Measurements from ENCODE around the gene IMPDH2.

The IMPDH2 gene

DNA sequence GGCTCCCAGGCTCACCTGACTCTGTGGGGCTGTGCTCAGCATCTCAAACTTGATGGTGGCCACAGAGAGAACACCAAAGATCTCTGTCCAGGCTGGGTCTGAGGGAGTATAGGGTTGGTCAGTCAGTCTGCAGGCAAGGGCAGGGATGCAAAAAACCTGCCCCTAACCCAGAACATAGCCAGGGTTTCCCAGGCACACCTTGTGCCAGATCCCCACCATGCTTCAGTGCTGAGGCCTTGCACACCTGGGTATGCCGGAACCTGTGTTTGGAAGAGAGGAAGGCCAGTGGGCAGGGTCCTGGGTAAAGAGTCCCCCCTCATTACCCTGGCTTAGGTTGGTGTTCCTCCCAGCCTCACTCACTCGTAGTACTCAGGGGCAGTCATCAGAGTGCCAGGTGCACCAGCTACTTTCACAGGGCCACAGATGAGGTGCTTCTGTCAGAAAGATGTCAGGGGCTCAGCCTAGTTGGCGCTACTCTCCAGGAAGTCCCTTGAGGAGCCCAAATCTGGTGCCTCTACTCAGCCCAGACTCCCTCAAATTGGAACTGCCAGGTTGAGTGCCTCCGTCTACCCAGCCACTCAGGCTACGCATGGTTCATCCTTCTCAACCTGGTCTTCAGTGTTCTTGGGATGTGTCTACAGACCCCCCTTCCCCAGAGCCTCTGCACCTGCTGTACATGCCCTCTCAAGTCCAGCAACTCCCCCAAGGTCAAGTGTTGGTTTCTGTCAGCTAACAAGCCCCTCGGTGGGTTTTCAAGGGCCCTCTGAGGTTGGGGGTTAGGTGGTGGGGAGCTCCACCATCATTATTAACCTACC lies 12.6 kb downstream of the IMPDH2 start:
- Histone ChIP-seq H4K8ac (ENCODE audit: low read depth, low read length) (no peak overlapping the region), H2BK120ac (ENCODE audit: low read depth, low read length) (no peak overlapping the region), H2BK5ac (ENCODE audit: low read length) (peak overlapping the region; percentile 20), H3K4me3 (ENCODE audit: low read length in 2 of 2) (peak overlapping the region in 1 of 2 donors; percentile 8), H3K18ac (ENCODE audit: low read length) (peak overlapping the region; percentile 18), H3K14ac (ENCODE audit: low read length) (no peak overlapping the region), H2AK5ac (ENCODE audit: low read depth, low read length) (no peak overlapping the region), H4K91ac (ENCODE audit: low read depth, low read length, poor library complexity) (no peak overlapping the region), H3K4me2 (ENCODE audit: insufficient read depth, low read length, poor library complexity, severe bottlenecking) (no peak overlapping the region), H3K27me3 (ENCODE audit: control insufficient read depth in 3 of 3, insufficient read depth in 3 of 3, low read depth in 1 of 3, low read length in 3 of 3) (no peaks in the 10 kb centered on the region), H2BK12ac (ENCODE audit: low read length) (no peak overlapping the region), H2AFZ (ENCODE audit: low read length) (no peak overlapping the region), H3K36me3 (replicated peaks in 1 of 2; ENCODE audit: control insufficient read depth in 2 of 2, insufficient read depth in 2 of 2, low read length in 2 of 2) (peaks cover 52 to 56% of the 10 kb centered on the region in 2 donors), H3K9ac (ENCODE audit: low read depth, low read length, poor library complexity) (no peak overlapping the region), H3K23ac (ENCODE audit: low read depth, low read length, poor library complexity) (peak overlapping the region; percentile 6), H3K4ac (ENCODE audit: low read length) (peak overlapping the region; percentile 19), H3K27ac (replicated peaks; ENCODE audit: low read length) (no peak overlapping the region), H3K79me1 (ENCODE audit: low read depth, low read length) (peaks cover 32% of the 10 kb centered on the region), H2BK15ac (ENCODE audit: low read length) (no peak overlapping the region), H3K4me1 (ENCODE audit: control insufficient read depth in 2 of 2, insufficient read depth in 1 of 2, low read depth in 1 of 2, low read length in 2 of 2) (peaks cover 13 to 14% of the 10 kb centered on the region in 2 donors), H3K9me3 (replicated peaks in 1 of 2; ENCODE audit: control insufficient read depth in 2 of 2, insufficient read depth in 1 of 2, low read depth in 1 of 2, low read length in 2 of 2) (no peaks in the 10 kb centered on the region)
- DNase-seq (ENCODE audit: low spot score) = no peak
- WGBS, 2 donors (ENCODE audit: extremely low coverage in 2 of 2, insufficient read length in 2 of 2, insufficient replicate concordance in 1 of 2) = no CpG with 5 or more reads among the region's 6 CpGs

DNA sequence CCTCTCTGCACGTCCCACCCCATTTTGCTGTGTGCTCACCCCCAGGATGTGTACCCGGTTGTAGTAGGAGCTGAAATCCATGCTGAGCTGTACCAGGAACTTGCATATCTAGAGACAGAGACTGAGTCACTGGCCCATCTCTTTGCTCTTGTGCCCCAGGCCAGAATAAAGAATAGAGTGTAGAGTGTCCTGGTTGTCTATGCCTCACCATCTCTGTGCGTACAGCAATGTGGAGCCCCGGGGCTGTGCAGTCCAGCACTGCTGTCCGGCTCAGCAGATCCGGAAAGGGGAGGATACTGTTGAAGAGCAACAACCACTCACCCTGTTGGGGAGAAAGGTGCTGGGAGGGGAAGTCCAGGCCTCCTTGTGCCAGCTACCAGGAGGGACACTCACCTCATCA lies 13.4 kb downstream of the IMPDH2 start:
- DNase-seq (ENCODE audit: low spot score) = no peak
- no peak overlapping the region for H3K14ac ChIP-seq (ENCODE audit: low read length)
- H2BK12ac ChIP-seq (ENCODE audit: low read length) = no peak overlapping the region
- H3K4me2 ChIP-seq (ENCODE audit: insufficient read depth, low read length, poor library complexity, severe bottlenecking) = no peak overlapping the region
- H3K27ac ChIP-seq (replicated peaks; ENCODE audit: low read length) = no peak overlapping the region
- WGBS, 2 donors (ENCODE audit: extremely low coverage in 2 of 2, insufficient read length in 2 of 2, insufficient replicate concordance in 1 of 2) = no CpG with 5 or more reads among the region's 6 CpGs
- peaks cover 35% of the 10 kb centered on the region for H3K79me1 ChIP-seq (ENCODE audit: low read depth, low read length)
- peaks cover 55 to 65% of the 10 kb centered on the region in 2 donors for H3K36me3 ChIP-seq (replicated peaks in 1 of 2; ENCODE audit: control insufficient read depth in 2 of 2, insufficient read depth in 2 of 2, low read length in 2 of 2)
- H3K23ac ChIP-seq (ENCODE audit: low read depth, low read length, poor library complexity) = no peak overlapping the region
- H4K8ac ChIP-seq (ENCODE audit: low read depth, low read length) = peak overlapping the region; percentile 10
- H3K9me3 ChIP-seq (replicated peaks in 1 of 2; ENCODE audit: control insufficient read depth in 2 of 2, insufficient read depth in 1 of 2, low read depth in 1 of 2, low read length in 2 of 2) = no peaks in the 10 kb centered on the region
- no peak overlapping the region for H2AK5ac ChIP-seq (ENCODE audit: low read depth, low read length)
- H2BK5ac ChIP-seq (ENCODE audit: low read length) = peak overlapping the region; percentile 20
- no peak overlapping the region for H3K18ac ChIP-seq (ENCODE audit: low read length)
- H2BK15ac ChIP-seq (ENCODE audit: low read length) = no peak overlapping the region
- no peak overlapping the region for H2BK120ac ChIP-seq (ENCODE audit: low read depth, low read length)
- no peaks in the 10 kb centered on the region for H3K27me3 ChIP-seq (ENCODE audit: control insufficient read depth in 3 of 3, insufficient read depth in 3 of 3, low read depth in 1 of 3, low read length in 3 of 3)
- H3K4ac ChIP-seq (ENCODE audit: low read length) = no peak overlapping the region
- no peak overlapping the region for H3K4me3 ChIP-seq (ENCODE audit: low read length in 2 of 2)
- no peak overlapping the region for H4K91ac ChIP-seq (ENCODE audit: low read depth, low read length, poor library complexity)
- no peak overlapping the region for H2AFZ ChIP-seq (ENCODE audit: low read length)
- peaks cover 13 to 14% of the 10 kb centered on the region in 2 donors for H3K4me1 ChIP-seq (ENCODE audit: control insufficient read depth in 2 of 2, insufficient read depth in 1 of 2, low read depth in 1 of 2, low read length in 2 of 2)
- no peak overlapping the region for H3K9ac ChIP-seq (ENCODE audit: low read depth, low read length, poor library complexity)

GRCh38 chr3:49015072-49015471 lies 14.1 kb downstream of the IMPDH2 start:
- no peak overlapping the region for H2BK5ac ChIP-seq (ENCODE audit: low read length)
- H3K27me3 ChIP-seq (ENCODE audit: control insufficient read depth in 3 of 3, insufficient read depth in 3 of 3, low read depth in 1 of 3, low read length in 3 of 3) = no peaks in the 10 kb centered on the region
- H3K18ac ChIP-seq (ENCODE audit: low read length) = no peak overlapping the region
- H4K8ac ChIP-seq (ENCODE audit: low read depth, low read length) = no peak overlapping the region
- no peak overlapping the region for H3K27ac ChIP-seq (replicated peaks; ENCODE audit: low read length)
- DNase-seq (ENCODE audit: low spot score) = no peak
- H3K4me3 ChIP-seq (ENCODE audit: low read length in 2 of 2) = no peak overlapping the region
- no peak overlapping the region for H2BK12ac ChIP-seq (ENCODE audit: low read length)
- WGBS, 2 donors (ENCODE audit: extremely low coverage in 2 of 2, insufficient read length in 2 of 2, insufficient replicate concordance in 1 of 2) = no CpG with 5 or more reads among the region's 8 CpGs
- H3K4me2 ChIP-seq (ENCODE audit: insufficient read depth, low read length, poor library complexity, severe bottlenecking) = no peak overlapping the region
- H2AFZ ChIP-seq (ENCODE audit: low read length) = no peak overlapping the region
- H2AK5ac ChIP-seq (ENCODE audit: low read depth, low read length) = no peak overlapping the region
- H3K23ac ChIP-seq (ENCODE audit: low read depth, low read length, poor library complexity) = peak overlapping the region; percentile 65
- H3K9me3 ChIP-seq (replicated peaks in 1 of 2; ENCODE audit: control insufficient read depth in 2 of 2, insufficient read depth in 1 of 2, low read depth in 1 of 2, low read length in 2 of 2) = no peaks in the 10 kb centered on the region
- no peak overlapping the region for H3K4ac ChIP-seq (ENCODE audit: low read length)
- peaks cover 10 to 11% of the 10 kb centered on the region in 2 donors for H3K4me1 ChIP-seq (ENCODE audit: control insufficient read depth in 2 of 2, insufficient read depth in 1 of 2, low read depth in 1 of 2, low read length in 2 of 2)
- H4K91ac ChIP-seq (ENCODE audit: low read depth, low read length, poor library complexity) = peak overlapping the region; percentile 64
- no peak overlapping the region for H3K9ac ChIP-seq (ENCODE audit: low read depth, low read length, poor library complexity)
- peaks cover 31% of the 10 kb centered on the region for H3K79me1 ChIP-seq (ENCODE audit: low read depth, low read length)
- no peak overlapping the region for H2BK15ac ChIP-seq (ENCODE audit: low read length)
- H2BK120ac ChIP-seq (ENCODE audit: low read depth, low read length) = no peak overlapping the region
- H3K14ac ChIP-seq (ENCODE audit: low read length) = no peak overlapping the region
- peaks cover 55 to 65% of the 10 kb centered on the region in 2 donors for H3K36me3 ChIP-seq (replicated peaks in 1 of 2; ENCODE audit: control insufficient read depth in 2 of 2, insufficient read depth in 2 of 2, low read length in 2 of 2)

DNA sequence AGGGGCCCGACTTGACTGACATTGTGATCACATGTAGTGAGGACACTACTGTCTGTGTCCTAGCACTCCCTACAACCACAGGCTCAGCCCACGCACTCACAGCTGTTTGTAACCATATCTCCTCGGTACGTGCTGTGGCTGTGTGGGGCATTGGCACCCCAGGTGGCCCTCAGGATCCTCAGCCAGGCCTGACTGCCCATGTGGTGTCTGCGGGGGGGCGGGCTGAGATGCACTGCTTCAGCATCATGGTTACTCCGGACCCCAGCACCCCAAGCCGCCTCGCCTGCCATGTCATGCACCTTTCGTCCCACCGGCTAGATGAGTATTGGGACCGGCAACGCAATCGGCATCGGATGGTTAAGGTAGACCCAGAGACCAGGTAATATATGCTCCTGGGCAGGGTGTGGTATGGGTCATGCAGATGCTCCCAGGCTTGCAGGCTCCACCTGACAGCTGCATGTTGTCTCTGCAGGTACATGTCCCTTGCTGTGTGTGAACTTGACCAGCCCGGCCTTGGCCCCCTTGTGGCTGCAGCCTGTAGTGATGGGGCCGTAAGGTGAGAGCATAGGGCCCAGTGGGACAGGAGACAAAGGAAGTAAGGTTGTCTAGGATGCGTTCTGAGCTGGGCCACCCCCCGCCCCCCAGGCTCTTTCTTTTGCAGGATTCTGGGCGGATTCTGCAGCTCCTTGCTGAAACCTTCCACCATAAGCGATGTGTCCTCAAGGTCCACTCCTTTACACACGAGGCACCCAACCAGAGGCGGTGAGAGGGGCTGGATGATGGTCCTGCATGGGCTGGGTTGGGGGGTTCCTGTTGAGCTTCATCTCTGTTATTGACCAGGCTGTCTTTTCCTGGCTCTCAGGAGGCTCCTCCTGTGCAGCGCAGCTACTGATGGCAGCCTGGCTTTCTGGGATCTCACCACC lies 15.2 kb downstream of the IMPDH2 start:
- Histone ChIP-seq H3K4me3 (ENCODE audit: low read length in 2 of 2) (peak overlapping the region in 1 of 2 donors; percentile 38), H3K23ac (ENCODE audit: low read depth, low read length, poor library complexity) (peak overlapping the region; percentile 31), H3K27me3 (ENCODE audit: control insufficient read depth in 3 of 3, insufficient read depth in 3 of 3, low read depth in 1 of 3, low read length in 3 of 3) (no peaks in the 10 kb centered on the region), H3K79me1 (ENCODE audit: low read depth, low read length) (peaks cover 29% of the 10 kb centered on the region), H4K8ac (ENCODE audit: low read depth, low read length) (no peak overlapping the region), H2BK15ac (ENCODE audit: low read length) (no peak overlapping the region), H3K27ac (replicated peaks; ENCODE audit: low read length) (no peak overlapping the region), H3K4me2 (ENCODE audit: insufficient read depth, low read length, poor library complexity, severe bottlenecking) (no peak overlapping the region), H3K36me3 (replicated peaks in 1 of 2; ENCODE audit: control insufficient read depth in 2 of 2, insufficient read depth in 2 of 2, low read length in 2 of 2) (peaks cover 57 to 76% of the 10 kb centered on the region in 2 donors), H3K4me1 (ENCODE audit: control insufficient read depth in 2 of 2, insufficient read depth in 1 of 2, low read depth in 1 of 2, low read length in 2 of 2) (peaks cover 7 to 8% of the 10 kb centered on the region in 2 donors), H2AFZ (ENCODE audit: low read length) (no peak overlapping the region), H2AK5ac (ENCODE audit: low read depth, low read length) (no peak overlapping the region), H4K91ac (ENCODE audit: low read depth, low read length, poor library complexity) (no peak overlapping the region), H2BK120ac (ENCODE audit: low read depth, low read length) (no peak overlapping the region), H2BK5ac (ENCODE audit: low read length) (no peak overlapping the region), H3K9me3 (replicated peaks in 1 of 2; ENCODE audit: control insufficient read depth in 2 of 2, insufficient read depth in 1 of 2, low read depth in 1 of 2, low read length in 2 of 2) (no peaks in the 10 kb centered on the region), H3K9ac (ENCODE audit: low read depth, low read length, poor library complexity) (peak overlapping the region; percentile 45), H3K14ac (ENCODE audit: low read length) (no peak overlapping the region), H3K4ac (ENCODE audit: low read length) (no peak overlapping the region), H2BK12ac (ENCODE audit: low read length) (no peak overlapping the region), H3K18ac (ENCODE audit: low read length) (no peak overlapping the region)
- no CpG with 5 or more reads among the region's 24 CpGs for WGBS, 2 donors (ENCODE audit: extremely low coverage in 2 of 2, insufficient read length in 2 of 2, insufficient replicate concordance in 1 of 2)
- no peak for DNase-seq (ENCODE audit: low spot score)

Data from neuronal stem cell (in vitro differentiated cells).